IgD-negative memory B cell (primary cell): ENCODE measurements around the gene OR10G8. TPM values are rescaled to one million over a fixed set of nuclear protein-coding genes. Genes with fewer than 3 reads are reported as not detected.

Source experiments
- H3K27ac Mint-ChIP-seq, 3 donors: one replicate each; pipeline ENCODE4 v1.8.0; 2020 to 2022; ENCODE audit warnings: mild to moderate bottlenecking in 3 of 3, mixed read lengths in 3 of 3, moderate library complexity in 1 of 3
- H3K27me3 Mint-ChIP-seq: one replicate; pipeline ENCODE4 v1.8.0; 2021; ENCODE audit warnings: mixed read lengths
- H3K36me3 Mint-ChIP-seq: one replicate; pipeline ENCODE4 v1.8.0; 2020; ENCODE audit warnings: mild to moderate bottlenecking, mixed read lengths
- H3K4me1 Mint-ChIP-seq, 3 donors: one replicate each; pipeline ENCODE4 v1.8.0; 2020 to 2022; ENCODE audit warnings: mixed read lengths in 3 of 3, mild to moderate bottlenecking in 1 of 3
- H3K4me3 Mint-ChIP-seq, 4 donors: one replicate each; pipeline ENCODE4 v1.8.0; 2020 to 2022; ENCODE audit warnings: mild to moderate bottlenecking in 4 of 4, mixed read lengths in 4 of 4, moderate library complexity in 3 of 4
- H3K9me3 Mint-ChIP-seq, 3 donors: one replicate each; pipeline ENCODE4 v1.8.0; 2020 to 2021; ENCODE audit warnings: mixed read lengths in 3 of 3, mild to moderate bottlenecking in 1 of 3
- polyA plus RNA-seq: library from polyadenylated mRNA; unstranded; fragments of 300-500 nt; fragmentation: Illumina TruSeq; gene quantifications from one replicate; pipeline ENCODE4 v1.2.3, GENCODE V29; 2021

The OR10G8 gene
- polyA plus RNA-seq, 1 donor from 2014 or later = not detected

DNA sequence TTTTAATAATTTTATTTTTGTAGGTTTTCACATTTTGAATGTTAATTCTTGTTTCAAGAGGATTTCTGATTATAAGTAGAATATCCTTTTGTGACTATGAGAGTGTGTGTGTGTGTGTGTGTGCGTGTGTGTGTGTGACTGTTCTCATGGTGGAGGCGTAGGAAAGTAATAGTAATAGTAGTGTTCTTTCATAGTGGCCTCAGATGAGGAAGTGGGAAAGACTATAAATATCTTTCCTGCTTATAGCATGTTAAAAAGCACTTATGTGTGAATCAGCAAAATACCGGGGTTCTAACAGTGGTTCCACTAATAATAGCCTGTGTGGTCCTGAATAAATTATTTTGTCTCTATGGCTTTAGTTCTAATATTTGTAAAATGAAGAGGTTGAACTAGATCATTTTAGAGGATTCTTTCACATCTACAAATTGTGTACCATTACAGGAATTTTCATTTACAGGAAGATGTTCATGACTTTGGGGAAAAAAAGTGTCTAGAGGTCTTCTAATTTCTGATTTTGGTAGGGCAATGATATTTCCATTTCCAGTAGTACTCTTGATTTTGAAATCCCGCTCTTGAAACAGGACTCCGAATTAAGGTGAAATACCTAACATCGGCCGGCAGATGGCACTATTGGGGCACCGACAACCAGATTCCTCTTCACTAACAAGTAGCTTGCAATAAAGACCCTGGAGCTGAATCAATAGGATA lies 44.5 kb downstream of the OR10G8 start:
- Mint-ChIP-seq H3K9me3 (no peaks in the 10 kb centered on the region), H3K27ac (peak overlapping the region in 1 of 3 donors; percentile 64), H3K4me1 (peaks cover 8 to 15% (median 14%) of the 10 kb centered on the region in 3 donors), H3K27me3 (peaks cover 19% of the 10 kb centered on the region), H3K36me3 (no peaks in the 10 kb centered on the region), H3K4me3 (peak overlapping the region in 2 of 4 donors; percentile 19 to 55)

DNA sequence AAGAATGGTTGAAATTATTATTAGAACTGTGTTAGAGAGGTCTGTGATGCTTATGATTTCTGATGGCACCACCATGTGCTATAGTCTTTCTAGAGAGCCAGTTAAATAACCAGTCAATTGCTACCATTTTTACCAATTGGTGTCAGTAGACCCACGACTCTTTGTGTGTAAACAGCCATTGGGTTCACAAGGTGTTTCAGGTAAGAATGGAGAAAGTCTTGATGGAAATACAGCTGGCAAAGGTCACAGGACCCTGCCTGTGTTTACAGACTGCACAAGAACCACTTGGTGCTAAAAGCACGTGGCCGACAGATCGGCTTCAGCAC lies 45.0 kb downstream of the OR10G8 start:
- Mint-ChIP-seq H3K4me1 (peaks cover 8 to 20% (median 19%) of the 10 kb centered on the region in 3 donors), H3K27me3 (peaks cover 19% of the 10 kb centered on the region), H3K9me3 (no peaks in the 10 kb centered on the region), H3K27ac (no peak overlapping the region), H3K4me3 (no peak overlapping the region), H3K36me3 (no peaks in the 10 kb centered on the region)

DNA sequence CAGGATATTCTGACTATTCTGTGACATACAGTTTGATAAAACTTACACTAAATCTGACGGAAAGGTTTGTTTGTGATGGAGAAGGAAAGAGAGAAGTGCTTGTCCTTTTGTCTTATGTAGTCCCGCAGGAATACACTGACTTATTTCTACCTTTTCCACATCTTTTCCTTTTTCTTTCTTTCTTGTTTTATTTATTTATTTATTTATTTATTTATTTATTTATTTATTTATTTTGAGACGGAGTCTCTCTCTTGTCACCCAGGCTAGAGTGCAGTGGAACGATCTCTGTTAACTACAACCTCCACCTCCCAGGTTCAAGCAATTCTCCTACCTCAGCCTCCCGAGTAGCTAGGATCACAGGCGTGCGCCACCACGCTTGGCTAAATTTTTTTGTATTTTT lies 45.5 kb downstream of the OR10G8 start:
- Mint-ChIP-seq H3K4me1 (peaks cover 8 to 21% (median 21%) of the 10 kb centered on the region in 3 donors), H3K4me3 (no peak overlapping the region), H3K27me3 (peaks cover 22% of the 10 kb centered on the region), H3K27ac (no peak overlapping the region), H3K36me3 (no peaks in the 10 kb centered on the region), H3K9me3 (no peaks in the 10 kb centered on the region)

DNA sequence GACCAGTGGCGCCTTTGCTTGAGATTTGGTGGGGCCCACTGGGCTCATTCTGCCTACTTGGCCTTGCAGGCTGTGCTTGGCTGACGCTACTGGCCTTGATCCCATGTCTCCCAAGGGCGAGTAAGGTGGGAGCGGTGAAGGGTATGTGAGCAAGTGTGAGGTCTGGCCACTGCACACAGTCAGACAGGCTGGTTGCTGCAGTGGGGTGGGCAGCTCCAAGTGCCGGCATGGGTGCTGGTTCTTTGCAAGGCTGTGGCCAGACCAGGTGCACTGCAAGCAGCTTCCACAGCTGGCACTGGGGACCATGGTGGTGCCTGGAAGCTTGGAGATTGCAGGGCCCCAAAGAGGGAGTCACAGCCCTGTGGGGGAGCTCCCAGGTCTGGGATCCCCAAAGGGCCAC lies 48.0 kb downstream of the OR10G8 start:
- Mint-ChIP-seq H3K4me1 (peaks cover 6 to 20% (median 18%) of the 10 kb centered on the region in 3 donors), H3K36me3 (no peaks in the 10 kb centered on the region), H3K4me3 (no peak overlapping the region), H3K27ac (no peak overlapping the region), H3K9me3 (no peaks in the 10 kb centered on the region), H3K27me3 (peaks cover 22% of the 10 kb centered on the region)

DNA sequence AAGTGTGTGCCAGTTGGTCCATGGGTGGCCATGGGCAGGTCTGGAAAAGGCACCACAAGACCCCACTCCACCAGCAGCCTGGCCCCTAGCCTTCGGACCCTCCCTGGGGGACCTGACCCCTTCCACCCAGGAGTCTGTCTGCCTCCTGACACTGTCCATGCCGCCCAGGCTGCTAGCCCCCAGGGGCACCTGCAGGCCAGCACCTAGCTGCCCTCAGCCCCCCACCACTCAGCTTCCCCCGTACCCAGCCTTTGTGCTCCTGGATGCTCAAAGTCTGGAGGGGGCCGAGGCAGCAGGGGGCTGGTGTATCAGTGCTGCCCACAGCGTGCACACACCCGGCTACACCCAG lies 48.9 kb downstream of the OR10G8 start:
- Mint-ChIP-seq H3K36me3 (no peaks in the 10 kb centered on the region), H3K27ac (no peak overlapping the region), H3K4me3 (no peak overlapping the region), H3K9me3 (no peaks in the 10 kb centered on the region), H3K27me3 (peaks cover 22% of the 10 kb centered on the region), H3K4me1 (peaks cover 6 to 16% (median 14%) of the 10 kb centered on the region in 3 donors)

DNA sequence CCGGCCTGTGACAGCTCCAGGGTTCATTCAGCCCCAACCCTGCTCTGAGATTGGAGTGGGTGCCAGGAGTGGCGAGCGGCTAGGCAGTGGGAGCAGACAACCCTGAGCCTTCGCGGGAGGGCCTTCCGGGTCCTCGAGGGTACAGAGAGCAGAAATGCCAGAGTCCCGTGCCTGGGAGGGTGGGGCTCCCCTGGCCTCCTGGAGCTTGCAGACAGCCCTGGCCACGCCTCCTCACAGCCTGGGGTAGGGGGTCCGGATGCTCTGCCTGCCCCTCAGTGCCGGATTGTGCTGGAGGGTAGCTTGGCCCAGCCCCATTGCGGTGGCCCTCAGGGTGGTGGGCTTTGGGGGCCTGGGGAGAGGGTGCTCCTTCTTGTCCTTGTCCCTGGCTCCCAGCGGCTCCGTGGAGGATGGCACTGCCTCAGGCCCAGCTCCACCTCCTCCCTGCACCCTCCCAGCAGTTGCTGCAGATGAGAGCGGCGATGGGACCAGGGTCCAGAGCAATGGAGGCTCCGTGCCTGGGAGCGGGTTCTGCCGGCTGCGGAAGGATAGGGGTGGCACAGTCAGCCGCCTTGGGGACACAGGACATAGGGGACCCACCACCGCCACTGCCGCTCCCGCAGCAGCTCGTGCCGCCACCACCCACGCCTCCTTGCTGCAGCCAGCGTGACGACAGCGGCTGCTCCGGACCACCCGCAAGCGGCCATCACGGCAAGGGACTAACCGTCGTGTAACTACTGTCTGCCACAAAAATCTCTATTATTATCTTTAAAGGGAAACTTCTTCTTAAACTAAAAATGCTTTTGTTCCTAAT lies 49.4 kb downstream of the OR10G8 start:
- Mint-ChIP-seq H3K36me3 (no peaks in the 10 kb centered on the region), H3K27me3 (peaks cover 22% of the 10 kb centered on the region)

DNA sequence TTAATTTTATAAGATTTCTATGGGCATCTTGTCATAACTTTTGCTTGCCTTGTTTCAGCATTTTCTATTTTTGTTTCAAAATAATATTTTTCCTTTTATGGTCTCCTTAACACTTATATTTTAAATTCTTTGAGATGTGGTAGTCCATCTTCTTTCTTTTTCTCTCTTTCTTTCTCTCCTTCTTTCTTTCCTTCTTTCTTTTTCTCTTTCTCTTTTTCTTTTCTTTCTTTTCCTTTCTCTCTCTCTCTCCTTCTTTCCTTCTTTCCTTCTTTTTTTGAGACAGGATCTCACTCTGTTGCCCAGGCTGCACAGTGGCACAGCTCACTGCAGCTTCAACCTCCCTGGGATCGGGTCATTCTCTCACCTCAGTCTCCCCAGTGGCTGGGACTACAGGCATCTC lies 50.7 kb downstream of the OR10G8 start:
- Mint-ChIP-seq H3K9me3 (no peaks in the 10 kb centered on the region), H3K27ac (no peak overlapping the region), H3K4me1 (peaks cover 0 to 11% (median 7%) of the 10 kb centered on the region in 3 donors), H3K27me3 (peaks cover 22% of the 10 kb centered on the region), H3K4me3 (no peak overlapping the region), H3K36me3 (no peaks in the 10 kb centered on the region)

More for the DNA sequence above, 49.4 kb downstream of the OR10G8 start:
- no peak overlapping the region for H3K27ac Mint-ChIP-seq
- peaks cover 4 to 13% (median 11%) of the 10 kb centered on the region in 3 donors for H3K4me1 Mint-ChIP-seq
- H3K4me3 Mint-ChIP-seq = peak overlapping the region in 3 of 4 donors; percentile 61 to 84 (median 71)
- no peaks in the 10 kb centered on the region for H3K9me3 Mint-ChIP-seq

DNA sequence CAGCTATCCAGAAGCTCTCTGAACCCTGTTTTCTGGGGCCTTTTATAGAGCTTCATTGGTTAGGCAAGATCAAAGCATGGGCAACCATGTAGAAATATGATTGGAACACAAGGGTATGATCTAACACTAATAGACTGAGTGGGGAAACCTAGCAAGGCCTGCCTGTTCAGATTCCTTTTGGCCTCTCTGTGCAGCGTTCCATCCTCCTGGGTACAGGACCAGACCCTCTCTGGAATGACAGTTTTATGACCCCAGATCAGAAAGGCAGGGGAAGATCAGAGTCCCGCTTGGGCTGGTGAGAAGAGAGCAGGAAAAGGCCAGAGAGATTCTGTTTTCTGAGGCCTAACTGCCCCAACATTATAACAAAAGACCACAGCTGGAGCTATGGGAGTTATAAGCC lies 52.0 kb downstream of the OR10G8 start:
- Mint-ChIP-seq H3K27ac (no peak overlapping the region), H3K4me1 (peaks cover 0 to 11% (median 7%) of the 10 kb centered on the region in 3 donors), H3K27me3 (peaks cover 20% of the 10 kb centered on the region), H3K4me3 (no peak overlapping the region), H3K36me3 (no peaks in the 10 kb centered on the region), H3K9me3 (no peaks in the 10 kb centered on the region)

DNA sequence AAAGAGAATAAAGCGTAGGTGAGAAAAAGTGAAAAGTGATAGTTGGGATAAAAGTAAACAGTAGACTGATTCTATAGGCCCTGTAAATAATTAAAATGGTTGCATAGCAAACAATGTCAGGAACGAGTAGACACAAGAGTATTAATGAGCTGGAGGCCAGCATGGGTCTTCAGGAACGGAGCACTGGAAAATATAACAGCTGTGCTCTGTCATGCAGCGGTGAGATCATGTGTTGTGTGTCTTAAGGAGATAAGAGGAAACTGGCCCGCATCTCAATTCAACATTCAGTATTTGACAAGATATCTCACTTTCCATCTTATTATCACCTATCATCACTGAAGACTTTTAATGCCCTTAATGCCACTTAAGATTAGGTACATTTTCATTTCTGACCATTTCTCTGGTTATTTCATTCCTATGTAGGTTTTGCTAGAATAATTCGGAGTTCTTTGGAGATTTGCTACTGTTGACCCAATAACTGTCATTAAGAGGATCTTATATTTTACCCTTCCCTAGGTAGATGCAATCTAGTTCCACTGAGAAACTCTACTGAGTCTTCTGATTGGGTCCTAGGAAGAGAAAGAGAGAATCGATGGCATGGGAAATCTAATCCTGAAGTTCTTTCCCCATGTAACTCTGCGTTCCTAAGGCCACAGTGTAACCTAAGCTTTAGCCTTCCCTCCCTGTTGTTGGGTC lies 53.2 kb downstream of the OR10G8 start:
- H3K4me1 Mint-ChIP-seq = peaks cover 0 to 9% (median 7%) of the 10 kb centered on the region in 3 donors
- H3K4me3 Mint-ChIP-seq = no peak overlapping the region
- no peaks in the 10 kb centered on the region for H3K9me3 Mint-ChIP-seq
- no peaks in the 10 kb centered on the region for H3K36me3 Mint-ChIP-seq
- peaks cover 20% of the 10 kb centered on the region for H3K27me3 Mint-ChIP-seq
- no peak overlapping the region for H3K27ac Mint-ChIP-seq

Other genes starting within 250 kb of the OR10G8 start
- gene OR6M1, start 220.4 kb upstream of the OR10G8 start, polyA plus RNA-seq = not detected
- gene TMEM225, start 141.1 kb upstream of the OR10G8 start, polyA plus RNA-seq = not detected
- gene OR8D4, start 124.6 kb upstream of the OR10G8 start, polyA plus RNA-seq = not detected
- gene OR4D5, start 87.2 kb upstream of the OR10G8 start, polyA plus RNA-seq = not detected
- gene OR6T1, start 83.0 kb upstream of the OR10G8 start, polyA plus RNA-seq = not detected
- gene OR10S1, start 49.0 kb upstream of the OR10G8 start, polyA plus RNA-seq = not detected
- not detected for gene OR10G6, start 31.6 kb upstream of the OR10G8 start, polyA plus RNA-seq
- gene OR10G4, start 13.8 kb upstream of the OR10G8 start, polyA plus RNA-seq = not detected
- not detected for gene OR10G9, start 3.8 kb upstream of the OR10G8 start, polyA plus RNA-seq
- not detected for gene OR10G7, start 14.5 kb downstream of the OR10G8 start, polyA plus RNA-seq
- 12.8 TPM for gene VWA5A, start 88.7 kb downstream of the OR10G8 start, polyA plus RNA-seq
- not detected for gene OR10D3, start 156.5 kb downstream of the OR10G8 start, polyA plus RNA-seq
- not detected for gene OR8G1, start 214.3 kb downstream of the OR10G8 start, polyA plus RNA-seq
- not detected for gene OR8G5, start 229.6 kb downstream of the OR10G8 start, polyA plus RNA-seq